Stimulated activated CD4-positive, alpha-beta T cell treated with anti-CD3 and anti-CD28 coated beads, Interleukin-1b, Interleukin-23, amount 100 ng/mL, for 1 hour (primary cell): Measurements from ENCODE around the gene ADARB2.
"Not testable (repeated sequence)": the region's sequence is repeated elsewhere in the genome, so short reads cannot be mapped to it uniquely, and the experiment has no call there.

ENCODE experiments used
- DNase-seq, 2 donors: peaks; one replicate each; pipeline ENCODE4 v3.0.0-alpha.2; 2020; ENCODE audit warnings: low read depth in 2 of 2

The ADARB2 gene

DNA sequence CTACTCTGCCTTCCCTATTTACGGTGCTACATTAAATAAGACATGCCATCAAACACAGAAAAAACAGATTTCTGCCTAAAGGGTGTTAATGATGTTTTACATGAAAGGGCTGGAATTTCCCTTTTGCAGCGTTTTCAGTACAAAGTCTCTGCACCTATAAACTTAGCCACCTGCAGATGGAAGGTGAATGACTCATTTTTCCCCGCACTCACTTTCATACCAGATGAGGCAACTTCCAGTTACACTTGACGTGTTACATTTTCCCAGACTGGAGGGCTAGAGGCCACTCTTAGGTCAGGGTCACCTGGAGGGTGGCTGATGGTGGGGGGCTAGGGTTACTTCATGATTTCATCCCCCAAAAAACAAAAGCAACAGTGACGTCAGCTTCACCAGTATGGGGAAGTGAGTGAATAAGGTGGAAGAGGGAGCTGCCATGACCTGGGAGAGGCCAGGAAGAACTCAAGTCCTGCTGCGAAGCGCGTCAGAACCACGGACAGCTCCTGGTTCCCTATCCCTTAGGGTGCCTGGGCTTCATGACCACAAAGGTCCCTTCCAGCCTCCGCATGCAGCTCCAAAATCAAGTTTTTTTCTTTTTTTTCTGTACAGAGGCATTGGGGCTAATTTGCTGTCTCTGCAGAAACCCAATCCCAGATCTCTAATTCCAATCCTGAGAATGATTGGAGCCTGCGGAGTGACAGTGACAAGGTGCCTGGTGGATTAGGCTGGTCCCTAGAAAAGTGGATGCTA, 94.0 kb downstream of the ADARB2 start:
- no peak for DNase-seq

DNA sequence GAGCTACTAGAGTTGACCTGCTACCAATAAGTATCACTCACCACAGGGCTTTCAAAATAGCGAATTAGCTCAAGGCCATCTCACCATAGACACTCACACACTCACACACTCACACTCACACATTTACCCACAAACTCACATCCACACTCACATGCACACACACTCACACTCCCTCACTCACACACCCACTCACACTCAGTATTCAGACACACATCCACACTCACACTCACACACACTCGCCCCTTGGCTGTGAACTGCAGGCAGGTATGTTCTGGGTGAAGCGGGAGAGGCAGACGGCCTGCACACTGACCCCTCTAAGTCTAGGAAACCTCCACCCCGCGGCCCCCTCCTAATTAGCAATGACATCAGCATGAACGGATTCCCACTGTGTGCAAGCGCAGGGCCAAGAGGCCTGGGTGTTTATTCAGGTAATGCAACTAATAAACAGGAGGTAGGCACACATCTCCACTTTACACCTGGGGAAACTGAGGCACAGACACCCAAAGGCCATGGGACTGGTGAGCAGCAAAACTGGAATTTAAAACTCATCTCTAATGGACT, 94.6 kb downstream of the ADARB2 start:
- DNase-seq, result no peak

DNA sequence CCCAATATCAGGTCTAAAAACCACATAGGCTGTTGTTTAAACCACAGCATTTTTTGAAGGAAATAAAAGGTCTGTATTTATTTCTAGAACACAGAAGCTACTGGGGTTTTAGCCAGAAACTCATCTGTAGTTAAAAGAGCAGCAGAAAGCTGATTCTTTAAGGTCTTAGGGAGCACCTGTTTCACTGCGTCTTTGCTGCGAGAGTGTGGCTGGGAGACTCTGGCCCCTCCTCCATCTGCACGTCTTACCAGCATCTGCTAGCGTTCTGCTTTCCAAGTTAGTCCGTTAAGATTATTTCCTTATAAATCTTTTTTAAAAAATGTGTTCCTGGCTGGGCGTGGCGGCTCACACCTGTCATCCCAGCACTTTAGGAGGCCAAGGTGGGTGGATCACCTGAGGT, 95.9 kb downstream of the ADARB2 start:
- DNase-seq, result no peak

DNA sequence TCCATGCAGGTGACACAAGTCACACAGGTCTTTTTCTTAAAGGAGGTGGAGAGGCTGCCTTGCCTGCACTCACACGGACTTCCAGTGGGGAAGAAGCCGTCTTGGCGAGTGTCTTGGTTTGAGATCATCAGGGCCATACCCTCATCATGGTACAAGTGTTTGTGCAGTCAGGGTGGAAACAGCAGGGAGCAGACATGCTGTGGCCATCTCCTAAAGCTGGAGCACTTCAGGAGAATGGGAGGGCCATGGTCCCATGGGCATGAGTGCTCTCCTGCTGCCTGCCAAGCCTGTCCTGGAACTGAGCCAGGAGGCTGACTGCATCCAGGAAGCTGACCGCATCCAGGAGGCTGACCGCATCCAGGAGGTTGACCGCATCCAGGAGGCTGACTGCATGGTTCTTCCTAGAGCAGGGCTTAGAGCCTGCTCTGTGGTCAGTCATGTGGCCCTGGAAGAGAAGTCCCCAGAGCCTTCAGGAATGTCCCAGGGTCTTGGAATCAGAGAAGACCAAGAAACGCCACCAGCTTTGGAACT, 98.4 kb downstream of the ADARB2 start:
- DNase-seq, result no peak

DNA sequence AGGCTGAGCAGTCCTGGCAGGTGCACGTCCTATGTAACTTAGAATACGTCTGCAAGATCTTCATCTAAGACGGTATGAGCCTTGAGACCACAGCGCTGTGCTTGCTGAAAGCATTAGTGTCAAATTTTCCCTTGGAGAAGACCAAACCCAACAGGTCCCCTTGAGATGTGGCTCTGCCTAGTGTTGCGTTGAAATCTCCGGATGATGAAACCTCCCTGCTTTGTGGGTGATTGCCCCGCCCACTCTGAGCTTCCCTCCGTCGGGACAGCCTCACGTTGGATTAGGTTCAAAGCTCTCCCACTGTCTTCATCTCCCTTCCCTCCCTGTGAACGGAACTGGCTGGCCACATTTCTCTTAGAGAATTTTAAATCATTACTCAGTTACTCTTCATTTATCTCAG, 102.0 kb downstream of the ADARB2 start:
- no peak for DNase-seq

DNA sequence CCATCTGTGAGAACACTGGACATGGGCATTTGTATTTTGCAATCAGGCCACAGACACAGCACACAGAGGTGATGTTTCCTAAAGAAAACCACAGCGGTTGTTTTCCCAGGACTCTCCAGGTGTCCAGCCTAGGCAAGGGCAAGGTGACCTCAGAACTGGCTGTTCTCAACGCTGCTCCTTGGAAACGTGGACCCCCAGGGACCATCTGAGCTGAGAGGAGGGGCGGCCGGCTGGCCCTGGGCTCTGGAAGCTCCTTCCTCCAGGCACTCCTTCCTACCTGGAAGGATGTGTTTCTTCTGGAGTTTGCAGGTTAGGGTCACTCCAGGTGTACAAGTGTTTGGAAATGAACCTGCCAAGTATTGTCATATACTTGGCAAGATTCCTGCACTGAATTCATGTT, 103.1 kb downstream of the ADARB2 start:
- no peak for DNase-seq

DNA sequence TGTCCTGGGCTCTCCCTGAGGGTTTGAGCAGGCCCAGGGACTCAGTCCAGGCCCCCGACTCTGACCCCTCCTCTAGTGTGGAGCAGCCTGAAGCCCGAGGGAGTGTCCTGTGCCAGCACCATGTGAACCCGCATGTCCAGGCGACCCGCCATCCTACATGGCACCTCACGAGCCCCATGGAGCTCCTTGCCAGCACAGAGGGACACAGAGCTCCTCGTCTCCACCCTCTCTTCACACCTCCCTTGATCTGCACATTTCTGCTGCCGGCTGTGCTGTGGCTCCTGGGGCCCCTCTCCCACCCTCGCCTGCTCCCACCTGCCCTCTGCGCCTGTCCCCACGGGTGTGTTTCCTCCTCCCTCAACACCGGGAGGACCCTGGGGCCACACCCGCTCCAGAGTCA, 103.5 kb downstream of the ADARB2 start:
- DNase-seq, result no peak

DNA sequence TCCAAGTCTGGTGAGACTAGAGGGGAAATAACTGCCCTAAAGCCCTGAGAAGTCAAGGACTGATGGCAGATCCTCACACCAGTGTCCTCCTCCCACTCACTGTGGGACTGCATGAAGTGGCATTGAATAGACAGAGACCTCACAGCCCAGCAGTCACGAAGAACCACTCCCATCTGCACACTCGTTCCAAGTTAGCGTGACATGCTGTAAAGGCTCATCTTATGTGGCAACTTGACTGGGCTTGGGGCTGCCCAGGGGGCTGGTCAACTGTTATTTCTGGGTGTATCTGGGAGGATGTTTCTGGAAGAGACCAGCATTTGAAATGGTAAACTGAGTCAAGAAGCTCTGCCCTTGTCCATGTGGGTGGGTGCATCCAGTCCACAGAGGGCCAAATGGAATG, 104.7 kb downstream of the ADARB2 start:
- DNase-seq, result no peak

DNA sequence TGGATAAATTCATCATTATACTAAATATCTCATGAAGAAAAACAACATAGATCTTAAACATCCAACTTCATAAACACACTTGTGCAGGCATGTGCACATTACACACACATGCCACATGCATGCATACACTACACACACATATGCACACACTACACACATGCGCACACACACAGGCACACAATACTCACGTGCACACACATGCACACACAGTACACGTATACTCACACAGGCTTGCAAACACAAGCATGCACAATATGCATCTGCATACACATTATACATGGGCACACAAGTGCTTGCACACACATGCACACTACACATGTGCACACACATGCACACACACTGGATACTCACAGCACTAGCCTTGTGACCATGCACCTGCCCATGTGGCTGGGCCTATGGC, 105.2 kb downstream of the ADARB2 start:
- no peak for DNase-seq

DNA sequence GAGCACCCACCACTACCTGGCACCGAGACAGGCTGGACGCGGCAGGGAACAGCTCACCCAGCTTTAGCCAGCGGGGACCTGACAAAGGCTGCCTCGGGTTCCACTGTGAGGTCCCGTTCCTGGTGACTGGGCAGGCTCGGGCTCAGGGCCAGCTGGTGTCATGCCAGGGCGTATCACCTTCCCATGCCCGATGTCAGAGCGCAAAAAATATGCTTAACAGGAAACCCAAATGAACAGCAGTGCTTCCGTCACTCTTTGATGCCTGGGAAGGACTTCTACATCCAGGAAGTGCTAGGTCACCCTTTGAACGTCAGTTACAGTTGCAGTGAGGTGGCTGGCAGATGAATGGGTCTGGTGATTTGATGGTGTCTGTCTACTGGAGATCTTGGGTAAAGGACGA, 106.0 kb downstream of the ADARB2 start:
- DNase-seq, result no peak

DNA sequence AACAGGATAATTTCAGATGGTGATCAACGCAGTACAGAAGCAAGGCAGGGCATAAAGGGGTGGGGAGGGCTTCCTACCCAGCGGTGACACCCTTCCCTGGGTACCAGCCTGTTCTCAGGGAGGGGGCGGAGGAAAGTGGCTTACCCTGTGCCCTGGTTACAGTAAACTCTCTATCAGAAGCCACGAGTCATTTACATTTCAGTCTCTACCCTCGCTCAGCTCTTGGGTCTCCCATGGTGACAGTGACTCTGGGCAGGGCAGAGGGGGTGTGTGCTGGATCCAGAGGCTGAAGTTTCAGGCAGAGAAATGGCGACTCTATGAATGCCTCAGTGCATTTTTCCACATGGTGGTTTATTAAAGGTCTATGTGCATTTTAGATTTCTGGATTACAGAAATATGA, 107.0 kb downstream of the ADARB2 start:
- no peak for DNase-seq

DNA sequence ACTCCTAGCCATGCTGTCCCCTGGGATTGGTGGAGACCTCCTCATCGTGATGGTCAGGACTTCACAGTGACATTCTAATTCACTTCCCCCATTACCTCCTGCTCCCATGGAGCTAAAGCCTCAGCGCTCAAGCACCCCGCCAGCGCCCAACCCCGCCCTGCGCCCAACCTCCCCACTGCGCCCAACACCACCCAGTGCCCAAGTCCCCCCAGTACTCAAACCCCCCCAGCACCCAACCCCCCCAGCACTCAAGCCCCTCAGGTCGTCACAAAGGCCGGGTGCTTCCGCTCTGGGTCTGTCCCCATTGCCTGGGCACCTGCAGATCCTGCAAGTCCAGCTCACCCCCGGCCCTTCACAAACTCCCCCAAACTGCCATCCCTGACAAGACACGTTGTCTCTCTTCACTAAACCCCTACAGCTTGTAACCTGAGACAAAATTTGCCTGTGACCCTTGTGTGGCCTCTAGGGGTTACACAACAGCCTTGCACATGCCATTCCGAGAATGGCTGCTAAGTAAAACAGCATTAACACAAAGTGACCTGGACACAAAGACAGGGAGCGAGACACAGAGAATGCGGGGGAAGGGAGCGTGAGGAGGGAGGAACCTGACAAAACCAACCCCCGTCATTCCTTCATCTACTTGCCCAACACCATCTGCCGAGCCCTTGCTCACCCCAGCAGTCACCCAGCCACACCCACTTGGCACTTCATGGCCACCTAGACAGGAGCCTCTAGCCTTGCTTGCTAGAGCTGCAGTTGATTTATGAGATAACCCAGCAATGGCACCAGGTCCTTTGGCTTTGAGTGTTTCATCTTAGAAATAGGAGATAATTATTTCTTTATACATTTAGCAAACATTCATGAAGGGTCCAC, 107.8 kb downstream of the ADARB2 start:
- DNase-seq, result no peak

DNA sequence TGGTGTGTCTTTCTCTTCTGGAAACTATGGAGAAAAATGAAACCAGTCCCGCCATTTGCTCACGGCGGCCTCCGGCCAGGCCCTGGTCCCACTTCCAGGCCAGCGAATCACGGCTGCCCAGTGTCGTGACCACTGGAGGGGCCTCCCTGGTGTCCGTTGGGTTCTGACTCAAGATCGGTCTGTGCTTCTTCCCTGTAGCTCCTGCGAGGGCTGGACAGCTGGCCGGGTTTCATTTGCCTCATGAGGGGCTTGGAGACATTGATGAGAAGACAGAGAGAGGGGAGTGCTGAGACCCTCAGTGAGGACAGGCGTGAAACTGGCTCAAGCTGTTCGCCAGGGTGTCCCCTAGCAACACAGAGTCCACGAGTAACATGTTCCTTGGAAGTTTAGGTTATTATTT, 108.6 kb downstream of the ADARB2 start:
- no peak for DNase-seq

DNA sequence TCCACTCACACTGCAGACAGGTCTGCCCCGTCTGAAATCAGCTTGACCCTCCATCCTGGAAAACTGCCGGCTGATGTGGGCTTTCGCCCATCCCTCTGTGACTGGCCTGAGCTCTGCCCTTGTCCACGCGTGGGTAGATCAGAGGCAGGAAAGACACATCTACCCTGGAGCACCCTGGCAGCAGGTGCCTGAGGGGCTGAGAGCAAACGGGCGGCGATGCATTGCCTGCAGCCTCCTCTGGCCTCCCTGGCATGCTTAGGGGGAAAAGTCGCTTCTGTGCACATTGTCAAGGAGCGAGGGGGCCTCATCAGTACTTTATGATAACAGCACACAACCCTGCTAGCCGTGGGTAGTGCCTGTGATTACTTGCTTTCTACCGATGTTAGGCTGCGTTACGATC, 109.4 kb downstream of the ADARB2 start:
- DNase-seq, result no peak

DNA sequence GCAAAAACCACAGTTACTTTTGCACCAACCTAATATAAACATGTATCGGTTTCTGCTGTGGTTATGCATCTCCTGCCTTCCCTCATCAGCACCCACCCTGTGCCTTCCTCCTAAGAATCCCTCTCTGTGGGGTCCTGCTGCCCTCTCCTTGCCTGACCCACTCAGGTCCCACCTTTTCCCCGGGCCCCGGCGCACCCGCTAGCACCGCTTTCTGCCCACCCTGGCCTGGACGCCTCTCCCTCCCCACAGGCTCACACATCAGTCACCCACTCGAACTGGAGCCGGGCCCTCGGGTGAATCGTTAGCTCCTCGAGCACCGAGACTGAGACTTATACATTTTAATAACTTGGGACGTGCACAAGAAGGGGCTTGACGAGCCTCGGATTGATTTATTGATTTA, 110.5 kb downstream of the ADARB2 start:
- no peak for DNase-seq

DNA sequence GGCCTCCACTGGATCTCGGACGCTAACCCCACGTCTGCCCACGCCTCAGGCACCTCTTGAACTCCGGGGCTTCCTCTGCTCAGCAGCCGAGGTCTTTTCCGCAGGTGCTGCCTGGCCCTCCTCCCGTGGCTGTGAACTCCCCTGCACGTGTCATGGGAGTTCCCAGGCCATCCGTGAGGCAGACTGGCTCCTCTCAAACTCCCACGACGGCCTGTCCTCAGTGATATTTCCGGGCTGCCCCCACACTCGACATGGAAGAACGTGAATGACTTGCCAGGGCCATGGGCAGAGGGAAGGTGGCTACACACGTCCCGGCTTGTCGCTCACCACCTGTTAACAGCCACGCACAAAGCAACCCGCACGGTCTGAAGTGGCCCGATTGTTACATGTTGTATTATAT, 110.9 kb downstream of the ADARB2 start:
- DNase-seq, result no peak

DNA sequence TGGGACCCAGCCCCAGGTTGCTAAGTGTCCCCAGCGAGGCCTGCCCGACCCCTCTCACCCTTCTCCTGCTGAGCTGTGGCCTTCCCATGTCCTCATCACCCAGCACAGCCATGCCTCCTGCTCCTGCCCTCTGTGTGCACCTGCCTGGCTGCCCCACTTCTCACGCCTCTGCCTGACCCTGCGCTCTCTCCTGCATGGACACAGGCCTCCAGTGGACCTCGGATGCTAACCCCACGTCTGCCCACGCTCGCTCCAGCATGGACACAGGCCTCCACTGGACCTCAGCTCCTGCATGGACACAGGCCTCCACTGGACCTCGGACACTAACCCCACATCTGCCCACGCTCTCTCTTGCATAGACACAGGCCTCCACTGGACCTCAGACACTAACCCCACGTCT, 111.6 kb downstream of the ADARB2 start:
- no peak for DNase-seq

DNA sequence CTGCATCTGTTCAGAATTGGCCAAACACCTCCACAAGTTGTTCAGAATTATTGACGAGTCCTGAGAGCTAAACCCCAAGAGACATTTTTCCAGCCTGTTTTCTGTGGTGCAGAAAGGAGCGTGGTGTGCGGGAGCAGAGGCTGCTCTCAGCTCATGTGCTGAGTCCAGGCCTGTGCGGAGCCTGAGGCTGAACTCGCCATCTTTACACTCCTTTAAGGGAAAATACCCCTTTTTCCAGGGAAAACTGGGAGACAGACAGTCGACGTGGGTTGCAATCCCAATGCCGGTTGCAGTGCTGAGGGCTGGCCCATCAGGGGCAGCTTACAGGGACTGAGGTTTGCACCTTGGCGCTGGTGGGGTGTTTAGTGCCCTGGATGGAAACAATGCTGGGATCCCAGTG, 112.2 kb downstream of the ADARB2 start:
- no peak for DNase-seq

DNA sequence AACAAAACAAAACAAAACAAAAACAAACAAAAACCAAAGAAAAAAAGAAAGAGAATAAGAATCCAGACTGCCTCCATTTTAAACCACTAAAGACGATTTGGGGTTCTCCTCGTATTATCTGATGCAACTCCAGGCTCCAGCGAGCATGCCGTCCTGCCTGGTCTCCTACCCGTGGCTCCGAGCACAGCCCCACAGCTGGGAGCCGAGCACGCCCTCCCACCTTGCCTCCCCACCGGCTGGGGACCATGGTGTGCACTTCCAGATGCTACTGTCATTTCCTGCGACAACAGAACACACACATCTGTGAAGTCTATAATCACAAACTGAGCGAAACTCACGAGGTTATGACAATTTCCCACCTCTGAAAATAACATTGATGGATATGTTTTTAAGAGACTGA, 113.1 kb downstream of the ADARB2 start:
- DNase-seq, result no peak

DNA sequence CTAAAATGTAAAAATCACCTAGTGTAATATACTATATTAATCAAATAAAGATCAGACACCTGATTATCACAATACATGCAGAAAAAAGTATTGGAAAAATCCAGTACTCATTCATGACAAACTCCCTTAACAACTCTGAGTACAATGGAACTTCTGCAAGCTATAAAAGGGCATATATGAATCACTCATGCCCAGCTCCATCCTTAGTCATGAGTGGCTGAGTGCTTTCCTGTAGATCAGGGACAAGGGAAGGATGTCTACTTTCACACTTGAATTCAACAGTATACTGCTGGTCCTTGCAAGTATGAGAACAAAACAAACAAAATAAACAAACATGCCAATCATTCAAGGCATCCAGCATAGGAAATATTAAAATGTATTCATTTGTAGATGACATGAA, 116.5 kb downstream of the ADARB2 start:
- DNase-seq, result no peak

DNA sequence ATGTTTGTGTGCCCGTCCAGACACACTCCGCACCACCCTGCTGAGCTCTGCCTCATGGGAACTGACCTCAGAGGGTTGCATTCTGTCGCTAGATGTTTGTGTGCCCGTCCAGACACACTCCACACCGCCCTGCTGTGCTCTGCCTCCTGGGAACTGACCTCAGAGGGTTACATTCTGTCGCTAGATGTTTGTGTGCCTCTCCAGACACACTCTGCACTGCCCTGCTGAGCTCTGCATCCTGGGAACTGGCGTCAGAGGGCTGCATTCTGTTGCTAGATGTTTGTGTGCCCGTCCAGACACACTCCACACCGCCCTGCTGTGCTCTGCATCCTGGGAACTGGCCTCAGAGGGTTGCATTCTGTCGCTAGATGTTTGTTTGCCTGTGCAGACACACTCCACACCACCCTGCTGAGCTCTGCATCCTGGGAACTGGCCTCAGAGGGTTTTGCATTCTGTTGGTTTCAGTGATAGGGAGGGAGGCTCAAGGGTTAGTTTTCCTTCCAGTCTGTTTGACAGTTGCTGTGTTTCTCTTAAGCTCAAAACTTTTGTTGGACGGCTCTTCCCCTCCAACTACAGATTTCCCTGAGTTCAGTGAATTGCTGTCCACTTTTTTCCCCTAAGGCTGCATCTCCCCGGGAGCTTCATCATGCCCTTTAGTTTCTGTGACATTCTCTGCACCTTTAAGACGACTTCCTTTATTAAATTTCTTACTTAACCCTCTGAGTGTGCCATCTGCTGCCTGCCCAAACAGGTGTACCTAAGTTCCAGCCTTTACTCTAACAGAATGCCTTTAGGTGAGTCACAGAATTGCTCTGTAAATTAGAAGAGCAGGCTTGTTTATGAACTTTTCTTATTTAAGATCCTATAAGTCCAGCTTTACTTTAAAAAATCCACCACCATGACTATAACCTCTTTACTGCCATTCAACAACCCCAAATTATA, 119.7 kb downstream of the ADARB2 start:
- not testable (repeated sequence) for DNase-seq

DNA sequence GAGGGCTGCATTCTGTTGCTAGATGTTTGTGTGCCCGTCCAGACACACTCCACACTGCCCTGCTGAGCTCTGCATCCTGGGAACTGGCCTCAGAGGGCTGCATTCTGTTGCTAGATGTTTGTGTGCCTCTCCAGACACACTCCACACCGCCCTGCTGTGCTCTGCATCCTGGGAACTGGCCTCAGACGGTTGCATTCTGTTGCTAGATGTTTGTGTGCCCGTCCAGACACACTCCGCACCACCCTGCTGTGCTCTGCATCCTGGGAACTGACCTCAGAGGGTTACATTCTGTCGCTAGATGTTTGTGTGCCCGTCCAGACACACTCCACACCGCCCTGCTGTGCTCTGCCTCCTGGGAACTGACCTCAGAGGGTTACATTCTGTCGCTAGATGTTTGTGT, 120.6 kb downstream of the ADARB2 start:
- DNase-seq, result not testable (repeated sequence)
